ENCODE measurements around the gene DGKH. TPM values are rescaled to one million over a fixed set of nuclear protein-coding genes. Genes with fewer than 3 reads are reported as not detected.
A peak's percentile ranks its signal among the peaks of the same experiment; 100 is the strongest.
"Not testable (repeated sequence)": the region's sequence is repeated elsewhere in the genome, so short reads cannot be mapped to it uniquely, and the experiment has no call there.

DGKH gene
- total RNA-seq, 1 experiment from 2014 or later = 2.3 TPM

GRCh38 chr13:42065414-42065813 lies 17.0 kb downstream of the DGKH start:
- DNase-seq (ENCODE audit: low spot score) = no peak
- in situ Hi-C loops (cut with HindIII; ENCODE audit: low sequenced_read_pairs) = no loop called here

GRCh38 chr13:42066542-42066941 lies 18.1 kb downstream of the DGKH start:
- in situ Hi-C loops (cut with HindIII; ENCODE audit: low sequenced_read_pairs) = no loop called here
- DNase-seq (ENCODE audit: low spot score) = no peak

- DNase-seq (ENCODE audit: low spot score) = no peak
- in situ Hi-C loops (cut with HindIII; ENCODE audit: low sequenced_read_pairs) = no loop called here
Observed at GRCh38 chr13:42068886-42069285, 20.4 kb downstream of the DGKH start.

GRCh38 chr13:42070599-42070998 lies 22.2 kb downstream of the DGKH start:
- DNase-seq (ENCODE audit: low spot score); in situ Hi-C loops (cut with HindIII; ENCODE audit: low sequenced_read_pairs): not testable (repeated sequence)

GRCh38 chr13:42071179-42071578 lies 22.7 kb downstream of the DGKH start:
- DNase-seq (ENCODE audit: low spot score); in situ Hi-C loops (cut with HindIII; ENCODE audit: low sequenced_read_pairs): not testable (repeated sequence)

GRCh38 chr13:42071672-42072419 lies 23.4 kb downstream of the DGKH start:
- in situ Hi-C loops (cut with HindIII; ENCODE audit: low sequenced_read_pairs) = no loop called here
- no peak for DNase-seq (ENCODE audit: low spot score)

- in situ Hi-C loops (cut with HindIII; ENCODE audit: low sequenced_read_pairs) = no loop called here
- no peak for DNase-seq (ENCODE audit: low spot score)
Observed at GRCh38 chr13:42073683-42074082, 25.2 kb downstream of the DGKH start.

GRCh38 chr13:42075517-42075916 lies 27.1 kb downstream of the DGKH start:
- DNase-seq (ENCODE audit: low spot score) = no peak
- in situ Hi-C loops (cut with HindIII; ENCODE audit: low sequenced_read_pairs) = no loop called here

GRCh38 chr13:42076309-42076713 lies 27.9 kb downstream of the DGKH start:
- no peak for DNase-seq (ENCODE audit: low spot score)
- in situ Hi-C loops (cut with HindIII; ENCODE audit: low sequenced_read_pairs) = no loop called here

GRCh38 chr13:42078128-42078808 lies 29.8 kb downstream of the DGKH start:
- in situ Hi-C loops (cut with HindIII; ENCODE audit: low sequenced_read_pairs) = no loop called here
- DNase-seq (ENCODE audit: low spot score) = peak; percentile 15

GRCh38 chr13:42083138-42083770 lies 34.8 kb downstream of the DGKH start:
- no peak for DNase-seq (ENCODE audit: low spot score)
- in situ Hi-C loops (cut with HindIII; ENCODE audit: low sequenced_read_pairs) = no loop called here

- DNase-seq (ENCODE audit: low spot score) = no peak
- in situ Hi-C loops (cut with HindIII; ENCODE audit: low sequenced_read_pairs) = no loop called here
Observed at GRCh38 chr13:42084722-42085121, 36.3 kb downstream of the DGKH start.

- DNase-seq (ENCODE audit: low spot score) = no peak
- in situ Hi-C loops (cut with HindIII; ENCODE audit: low sequenced_read_pairs) = no loop called here
Observed at GRCh38 chr13:42086582-42086981, 38.1 kb downstream of the DGKH start.

GRCh38 chr13:42094516-42095040 lies 46.1 kb downstream of the DGKH start:
- in situ Hi-C loops (cut with HindIII; ENCODE audit: low sequenced_read_pairs) = no loop called here
- DNase-seq (ENCODE audit: low spot score) = no peak

- in situ Hi-C loops (cut with HindIII; ENCODE audit: low sequenced_read_pairs) = not testable (repeated sequence)
Observed at GRCh38 chr13:42096222-42096621, 47.8 kb downstream of the DGKH start.

GRCh38 chr13:42099962-42100675 lies 51.7 kb downstream of the DGKH start:
- no peak for DNase-seq (ENCODE audit: low spot score)
- in situ Hi-C loops (cut with HindIII; ENCODE audit: low sequenced_read_pairs) = no loop called here

More at GRCh38 chr13:42096222-42096621, 47.8 kb downstream of the DGKH start:
- not testable (repeated sequence) for DNase-seq (ENCODE audit: low spot score)

- DNase-seq (ENCODE audit: low spot score) = no peak
- in situ Hi-C loops (cut with HindIII; ENCODE audit: low sequenced_read_pairs) = no loop called here
Observed at GRCh38 chr13:42100960-42101359, 52.5 kb downstream of the DGKH start.

- DNase-seq (ENCODE audit: low spot score) = no peak
- in situ Hi-C loops (cut with HindIII; ENCODE audit: low sequenced_read_pairs) = no loop called here
Observed at GRCh38 chr13:42101821-42102585, 53.6 kb downstream of the DGKH start.

Measured in G401 (cell line).